Hepatocyte (in vitro differentiated cells): ENCODE results near the gene STYXL2.

Experiments
- EZH2 ChIP-seq: fragments of 200-600 bp; sonication (generic); IDR thresholded peaks from 2 replicates; pipeline ENCODE4 v1.6.1; 2016; ENCODE audit warnings: antibody characterized with exemption, mild to moderate bottlenecking, borderline replicate concordance
- TF ChIP-seq, protein P1 (sequence below): fragments of 200-600 bp; sonication (generic); IDR thresholded peaks from 2 replicates; pipeline ENCODE4 v1.5.1; 2016; ENCODE audit warnings: antibody characterized with exemption, mild to moderate bottlenecking; ENCODE audit not compliant: poor library complexity

DNA sequence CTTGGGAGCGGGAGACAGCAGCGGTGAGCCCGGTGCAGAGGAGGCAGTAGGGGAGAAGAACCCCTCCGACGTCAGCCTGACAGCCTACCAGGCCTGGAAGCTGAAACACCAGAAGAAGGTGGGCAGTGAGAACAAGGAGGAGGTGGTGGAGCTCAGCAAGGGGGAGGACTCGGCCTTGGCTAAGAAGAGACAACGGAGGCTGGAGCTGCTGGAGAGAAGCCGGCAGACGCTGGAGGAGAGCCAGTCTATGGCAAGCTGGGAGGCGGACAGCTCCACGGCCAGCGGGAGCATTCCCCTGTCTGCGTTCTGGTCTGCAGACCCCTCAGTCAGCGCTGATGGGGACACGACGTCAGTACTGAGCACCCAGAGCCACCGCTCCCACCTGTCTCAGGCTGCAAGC lies 32.9 kb downstream of the STYXL2 start:
- TF ChIP-seq, protein P1, sequence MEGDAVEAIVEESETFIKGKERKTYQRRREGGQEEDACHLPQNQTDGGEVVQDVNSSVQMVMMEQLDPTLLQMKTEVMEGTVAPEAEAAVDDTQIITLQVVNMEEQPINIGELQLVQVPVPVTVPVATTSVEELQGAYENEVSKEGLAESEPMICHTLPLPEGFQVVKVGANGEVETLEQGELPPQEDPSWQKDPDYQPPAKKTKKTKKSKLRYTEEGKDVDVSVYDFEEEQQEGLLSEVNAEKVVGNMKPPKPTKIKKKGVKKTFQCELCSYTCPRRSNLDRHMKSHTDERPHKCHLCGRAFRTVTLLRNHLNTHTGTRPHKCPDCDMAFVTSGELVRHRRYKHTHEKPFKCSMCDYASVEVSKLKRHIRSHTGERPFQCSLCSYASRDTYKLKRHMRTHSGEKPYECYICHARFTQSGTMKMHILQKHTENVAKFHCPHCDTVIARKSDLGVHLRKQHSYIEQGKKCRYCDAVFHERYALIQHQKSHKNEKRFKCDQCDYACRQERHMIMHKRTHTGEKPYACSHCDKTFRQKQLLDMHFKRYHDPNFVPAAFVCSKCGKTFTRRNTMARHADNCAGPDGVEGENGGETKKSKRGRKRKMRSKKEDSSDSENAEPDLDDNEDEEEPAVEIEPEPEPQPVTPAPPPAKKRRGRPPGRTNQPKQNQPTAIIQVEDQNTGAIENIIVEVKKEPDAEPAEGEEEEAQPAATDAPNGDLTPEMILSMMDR = no peak
- no peak for TF ChIP-seq EZH2
